HepG2 (cell line): ENCODE results near the gene NOTCH4. TPM values are rescaled to one million over a fixed set of nuclear protein-coding genes. Genes with fewer than 3 reads are reported as not detected.

Experiments
- GABPA ChIP-seq, 2 experiments: IDR thresholded peaks; 2 replicates each; pipeline ENCODE4 v1.6.1; 2011 to 2016; ENCODE audit warnings: low read depth in 2 of 2, low read length in 1 of 2, missing biosample characterization in 1 of 2, missing genetic modification characterization in 1 of 2
- JUNB ChIP-seq: sonication (generic); formaldehyde crosslinking; IDR thresholded peaks from 2 replicates; pipeline ENCODE4 v1.8.0; 2022; ENCODE audit warnings: missing genetic modification reagents, mild to moderate bottlenecking, borderline replicate concordance
- MED1 ChIP-seq: sonication (generic); formaldehyde crosslinking; IDR thresholded peaks from 2 replicates; pipeline ENCODE4 v1.4.0; 2020; ENCODE audit warnings: missing genetic modification reagents
- MYC ChIP-seq: sonication (generic); formaldehyde crosslinking; IDR thresholded peaks from 2 replicates; pipeline ENCODE4 v1.9.0; 2021; ENCODE audit warnings: missing genetic modification reagents, borderline replicate concordance
- SP5 ChIP-seq: IDR thresholded peaks from 2 replicates; pipeline ENCODE4 v1.6.1; 2016; ENCODE audit warnings: low read depth, borderline replicate concordance
- SPEN ChIP-seq: sonication (generic); formaldehyde crosslinking; IDR thresholded peaks from 2 replicates; pipeline ENCODE4 v1.5.1; 2020; ENCODE audit warnings: low read depth, mild to moderate bottlenecking, missing genetic modification reagents
- ZBTB7B ChIP-seq: sonication (generic); formaldehyde crosslinking; IDR thresholded peaks from 2 replicates; pipeline ENCODE4 v1.4.0; 2020; ENCODE audit warnings: missing genetic modification reagents
- ZFX ChIP-seq: sonication (generic); formaldehyde crosslinking; IDR thresholded peaks from 2 replicates; pipeline ENCODE4 v1.4.0; 2020; ENCODE audit warnings: mild to moderate bottlenecking, low read depth, missing genetic modification reagents, moderate library complexity
- ZNF121 ChIP-seq: sonication (generic); formaldehyde crosslinking; IDR thresholded peaks from 2 replicates; pipeline ENCODE4 v1.5.0; 2020; ENCODE audit warnings: mild to moderate bottlenecking, missing genetic modification reagents
- ZNF572 ChIP-seq: sonication (generic); formaldehyde crosslinking; IDR thresholded peaks from 2 replicates; pipeline ENCODE4 v1.5.1; 2020; ENCODE audit warnings: mild to moderate bottlenecking, missing genetic modification reagents
- ZNF598 ChIP-seq: sonication (generic); formaldehyde crosslinking; IDR thresholded peaks from 2 replicates; pipeline ENCODE4 v1.5.1; 2020; ENCODE audit warnings: mild to moderate bottlenecking, missing genetic modification reagents, borderline replicate concordance
- ZNF724P ChIP-seq: sonication (generic); formaldehyde crosslinking; IDR thresholded peaks from 2 replicates; pipeline ENCODE4 v1.8.0; 2022; ENCODE audit warnings: missing genetic modification reagents, borderline replicate concordance
- polyA plus RNA-seq, 8 experiments: library from polyadenylated mRNA; depleted of rRNA in 3 of 8; stranded (reverse) in 7 of 8; unstranded in 1 of 8; fragments of >200 nt; fragmentation: Illumina TruSeq in 4 of 8; extraction: Trizol in 4 of 8; gene quantifications; 2 replicates each; pipeline versions ENCODE4 v1.2.1 to v1.2.3, GENCODE V29; 2011 to 2016; ENCODE audit warnings: low read depth in 4 of 8, missing spikeins in 1 of 8, mixed read lengths in 1 of 8; ENCODE audit not compliant: insufficient read depth in 1 of 8
- total RNA-seq, 5 experiments: library from RNA; depleted of rRNA; stranded (reverse); fragments of >200 nt; fragmentation: Illumina TruSeq; extraction: Trizol; gene quantifications; 2 replicates each; pipeline ENCODE4 v1.2.3, GENCODE V29; 2016; ENCODE audit warnings: low read depth in 1 of 5
- TF ChIP-seq, protein P1 (sequence below): sonication (generic); formaldehyde crosslinking; IDR thresholded peaks from 2 replicates; pipeline ENCODE4 v1.5.0; 2020; ENCODE audit warnings: mild to moderate bottlenecking, missing genetic modification reagents
- TF ChIP-seq, protein P2 (sequence below): sonication (generic); formaldehyde crosslinking; IDR thresholded peaks from 2 replicates; pipeline ENCODE4 v1.4.0; 2020; ENCODE audit warnings: mild to moderate bottlenecking, missing genetic modification reagents
- TF ChIP-seq, protein P3 (sequence below): sonication (generic); formaldehyde crosslinking; IDR thresholded peaks from 2 replicates; pipeline ENCODE4 v1.9.0; 2022; ENCODE audit warnings: low read depth, missing genetic modification reagents

The NOTCH4 gene
- total and polyA plus RNA-seq, 2 of the 13 experiments (the other 11 are each of a cell fraction or from before 2014, with no cell fraction given): 0.51 to 0.83 TPM

DNA sequence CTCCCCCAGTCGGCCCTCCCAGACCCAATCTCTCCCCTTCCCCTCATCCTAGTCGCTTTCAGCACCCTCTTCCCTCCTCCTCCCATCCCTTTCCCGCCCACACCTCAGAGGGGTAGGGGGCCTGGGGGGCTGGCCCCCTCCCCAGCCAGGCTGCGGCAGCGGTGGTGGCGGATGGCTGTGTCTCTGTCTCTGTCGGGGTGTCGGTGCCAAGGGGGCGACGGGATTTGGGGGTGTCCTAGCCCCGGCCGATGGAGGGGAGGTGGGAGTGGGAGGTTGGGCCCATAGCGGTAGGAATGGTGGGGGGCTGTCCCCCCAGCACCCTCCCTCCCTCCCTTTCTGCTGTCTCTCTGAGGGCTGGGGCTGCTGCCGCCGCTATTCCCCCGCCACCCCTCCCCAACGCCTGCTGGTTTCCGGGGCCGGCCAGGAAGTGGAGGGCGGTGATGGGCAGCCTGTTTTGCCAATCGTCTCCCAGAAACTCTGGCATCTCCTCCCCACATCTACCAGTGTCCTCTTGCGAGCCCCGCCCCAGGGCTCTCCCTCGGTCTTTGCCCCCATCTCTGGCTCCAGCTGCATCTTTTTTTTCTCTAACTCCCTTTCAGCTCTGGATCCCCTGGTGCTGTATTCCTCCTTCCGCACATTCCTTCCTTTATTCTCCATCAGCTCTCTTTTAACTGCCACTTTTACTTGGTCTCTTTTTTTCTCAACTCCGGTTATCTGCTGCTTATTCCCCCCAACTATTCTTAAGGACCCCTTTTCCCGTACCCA is 48.0 kb downstream of the NOTCH4 start, which contains the start of gene AGPAT1 (continued):
- TF ChIP-seq MYC (CRISPR knock-in tag) (peak; percentile 58; the same call in 1 of the 2 replicates), ZBTB7B (no peak), ZFX (peak; percentile 61; the same call in 1 of the 2 replicates), ZNF598 (CRISPR knock-in tag) (peak; percentile 87; the same call in 1 of the 2 replicates), JUNB (CRISPR knock-in tag) (no peak), GABPA (IDR thresholded peaks at IDR 0.05; ENCODE audit: low read depth, low read length) (peak; percentile 91), GABPA (CRISPR knock-in tag; IDR thresholded peaks at IDR 0.05; ENCODE audit: low read depth) (peak; percentile 96), ZNF572 (CRISPR knock-in tag) (peak; percentile 98; the same call in 1 of the 2 replicates), MED1 (CRISPR knock-in tag) (peak; percentile 29; the same call in 1 of the 2 replicates), ZNF724P (no peak), SP5 (peak; percentile 65; the same call in 1 of the 2 replicates), ZNF121 (no peak), SPEN (CRISPR knock-in tag) (peak; percentile 50; the same call in 1 of the 2 replicates)
- TF ChIP-seq, protein P1, sequence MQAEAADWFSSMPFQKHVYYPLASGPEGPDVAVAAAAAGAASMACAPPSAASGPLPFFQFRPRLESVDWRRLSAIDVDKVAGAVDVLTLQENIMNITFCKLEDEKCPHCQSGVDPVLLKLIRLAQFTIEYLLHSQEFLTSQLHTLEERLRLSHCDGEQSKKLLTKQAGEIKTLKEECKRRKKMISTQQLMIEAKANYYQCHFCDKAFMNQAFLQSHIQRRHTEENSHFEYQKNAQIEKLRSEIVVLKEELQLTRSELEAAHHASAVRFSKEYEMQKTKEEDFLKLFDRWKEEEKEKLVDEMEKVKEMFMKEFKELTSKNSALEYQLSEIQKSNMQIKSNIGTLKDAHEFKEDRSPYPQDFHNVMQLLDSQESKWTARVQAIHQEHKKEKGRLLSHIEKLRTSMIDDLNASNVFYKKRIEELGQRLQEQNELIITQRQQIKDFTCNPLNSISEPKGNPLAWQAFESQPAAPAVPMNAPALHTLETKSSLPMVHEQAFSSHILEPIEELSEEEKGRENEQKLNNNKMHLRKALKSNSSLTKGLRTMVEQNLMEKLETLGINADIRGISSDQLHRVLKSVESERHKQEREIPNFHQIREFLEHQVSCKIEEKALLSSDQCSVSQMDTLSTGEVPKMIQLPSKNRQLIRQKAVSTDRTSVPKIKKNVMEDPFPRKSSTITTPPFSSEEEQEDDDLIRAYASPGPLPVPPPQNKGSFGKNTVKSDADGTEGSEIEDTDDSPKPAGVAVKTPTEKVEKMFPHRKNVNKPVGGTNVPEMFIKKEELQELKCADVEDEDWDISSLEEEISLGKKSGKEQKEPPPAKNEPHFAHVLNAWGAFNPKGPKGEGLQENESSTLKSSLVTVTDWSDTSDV (CRISPR knock-in tag): peak; percentile 71; the same call in 1 of the 2 replicates
- TF ChIP-seq, protein P2, sequence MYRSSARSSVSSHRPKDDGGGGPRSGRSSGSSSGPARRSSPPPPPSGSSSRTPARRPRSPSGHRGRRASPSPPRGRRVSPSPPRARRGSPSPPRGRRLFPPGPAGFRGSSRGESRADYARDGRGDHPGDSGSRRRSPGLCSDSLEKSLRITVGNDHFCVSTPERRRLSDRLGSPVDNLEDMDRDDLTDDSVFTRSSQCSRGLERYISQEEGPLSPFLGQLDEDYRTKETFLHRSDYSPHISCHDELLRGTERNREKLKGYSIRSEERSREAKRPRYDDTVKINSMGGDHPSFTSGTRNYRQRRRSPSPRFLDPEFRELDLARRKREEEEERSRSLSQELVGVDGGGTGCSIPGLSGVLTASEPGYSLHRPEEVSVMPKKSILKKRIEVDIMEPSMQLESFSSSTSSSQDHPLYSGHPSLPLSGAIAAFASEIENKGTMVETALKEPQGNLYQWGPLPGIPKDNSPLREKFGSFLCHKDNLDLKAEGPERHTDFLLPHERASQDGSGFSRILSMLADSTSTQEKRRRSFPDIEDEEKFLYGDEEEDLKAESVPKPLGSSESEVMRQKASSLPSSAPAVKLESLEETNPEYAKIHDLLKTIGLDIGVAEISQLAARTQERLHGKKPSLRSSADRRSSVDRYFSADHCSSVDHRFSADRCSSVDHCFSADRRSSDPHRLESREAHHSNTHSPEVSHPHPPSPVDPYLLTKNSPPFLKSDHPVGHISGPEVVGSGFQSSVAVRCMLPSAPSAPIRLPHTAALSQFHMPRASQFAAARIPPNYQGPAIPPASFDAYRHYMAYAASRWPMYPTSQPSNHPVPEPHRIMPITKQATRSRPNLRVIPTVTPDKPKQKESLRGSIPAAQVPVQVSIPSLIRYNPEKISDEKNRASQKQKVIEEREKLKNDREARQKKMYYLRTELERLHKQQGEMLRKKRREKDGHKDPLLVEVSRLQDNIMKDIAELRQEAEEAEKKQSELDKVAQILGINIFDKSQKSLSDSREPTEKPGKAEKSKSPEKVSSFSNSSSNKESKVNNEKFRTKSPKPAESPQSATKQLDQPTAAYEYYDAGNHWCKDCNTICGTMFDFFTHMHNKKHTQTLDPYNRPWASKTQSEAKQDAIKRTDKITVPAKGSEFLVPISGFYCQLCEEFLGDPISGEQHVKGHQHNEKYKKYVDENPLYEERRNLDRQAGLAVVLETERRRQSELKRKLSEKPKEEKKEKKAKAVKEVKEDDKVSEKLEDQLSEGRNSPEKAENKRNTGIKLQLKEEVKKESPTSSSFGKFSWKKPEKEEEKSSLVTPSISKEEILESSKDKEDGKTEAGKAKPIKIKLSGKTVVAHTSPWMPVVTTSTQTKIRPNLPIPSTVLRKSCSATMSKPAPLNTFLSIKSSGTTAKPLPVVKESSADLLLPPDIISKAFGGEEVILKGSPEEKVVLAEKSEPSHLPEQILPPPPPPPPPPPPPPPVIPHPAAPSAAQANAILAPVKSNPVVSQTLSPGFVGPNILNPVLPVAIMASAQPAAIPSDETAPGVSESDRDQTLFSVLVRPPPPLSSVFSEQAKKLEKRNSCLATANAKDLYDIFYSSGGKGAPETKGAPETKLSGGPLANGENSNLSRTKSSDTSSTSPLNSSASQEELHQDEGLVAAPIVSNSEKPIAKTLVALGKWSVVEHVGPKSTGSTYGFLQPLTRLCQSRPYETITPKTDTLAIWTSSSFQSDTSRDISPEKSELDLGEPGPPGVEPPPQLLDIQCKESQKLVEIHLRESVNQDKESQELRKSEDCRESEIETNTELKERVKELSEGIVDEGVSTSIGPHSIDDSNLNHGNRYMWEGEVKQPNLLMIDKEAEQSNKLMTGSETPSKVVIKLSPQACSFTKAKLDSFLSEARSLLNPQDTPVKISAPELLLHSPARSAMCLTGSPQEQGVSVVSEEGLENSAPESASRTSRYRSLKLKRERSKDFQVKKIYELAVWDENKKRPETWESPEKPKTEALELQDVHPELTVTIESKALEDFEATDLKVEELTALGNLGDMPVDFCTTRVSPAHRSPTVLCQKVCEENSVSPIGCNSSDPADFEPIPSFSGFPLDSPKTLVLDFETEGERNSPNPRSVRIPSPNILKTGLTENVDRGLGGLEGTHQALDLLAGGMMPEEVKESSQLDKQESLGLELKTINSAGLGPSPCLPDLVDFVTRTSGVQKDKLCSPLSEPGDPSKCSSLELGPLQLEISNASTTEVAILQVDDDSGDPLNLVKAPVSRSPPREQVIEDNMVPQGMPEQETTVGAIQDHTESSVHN (CRISPR knock-in tag): no peak
- TF ChIP-seq, protein P3, sequence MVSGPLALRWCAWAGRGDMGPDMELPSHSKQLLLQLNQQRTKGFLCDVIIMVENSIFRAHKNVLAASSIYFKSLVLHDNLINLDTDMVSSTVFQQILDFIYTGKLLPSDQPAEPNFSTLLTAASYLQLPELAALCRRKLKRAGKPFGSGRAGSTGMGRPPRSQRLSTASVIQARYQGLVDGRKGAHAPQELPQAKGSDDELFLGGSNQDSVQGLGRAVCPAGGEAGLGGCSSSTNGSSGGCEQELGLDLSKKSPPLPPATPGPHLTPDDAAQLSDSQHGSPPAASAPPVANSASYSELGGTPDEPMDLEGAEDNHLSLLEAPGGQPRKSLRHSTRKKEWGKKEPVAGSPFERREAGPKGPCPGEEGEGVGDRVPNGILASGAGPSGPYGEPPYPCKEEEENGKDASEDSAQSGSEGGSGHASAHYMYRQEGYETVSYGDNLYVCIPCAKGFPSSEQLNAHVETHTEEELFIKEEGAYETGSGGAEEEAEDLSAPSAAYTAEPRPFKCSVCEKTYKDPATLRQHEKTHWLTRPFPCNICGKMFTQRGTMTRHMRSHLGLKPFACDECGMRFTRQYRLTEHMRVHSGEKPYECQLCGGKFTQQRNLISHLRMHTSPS (CRISPR knock-in tag): 0 out of 2 replicates have a peak, but pooled peaks have one; percentile 25
